Endothelial cell (in vitro differentiated cells): Measurements from ENCODE around the gene MISFA. TPM values are rescaled to one million over a fixed set of nuclear protein-coding genes. Genes with fewer than 3 reads are reported as not detected.
"Not testable (repeated sequence)": the region's sequence is repeated elsewhere in the genome, so short reads cannot be mapped to it uniquely, and the experiment has no call there.

ENCODE experiments used
- DNase-seq: peaks from one replicate; pipeline ENCODE4 v3.0.0; 2021; ENCODE audit warnings: low spot score
- H3K27ac Mint-ChIP-seq: one replicate; pipeline ENCODE4 v1.8.0; 2021; ENCODE audit warnings: mixed read lengths, inconsistent platforms; ENCODE audit not compliant: unreplicated experiment
- H3K27me3 Mint-ChIP-seq: one replicate; pipeline ENCODE4 v1.8.0; 2021; ENCODE audit warnings: mild to moderate bottlenecking, moderate library complexity, mixed read lengths, inconsistent platforms; ENCODE audit not compliant: unreplicated experiment
- H3K36me3 Mint-ChIP-seq: one replicate; pipeline ENCODE4 v1.8.0; 2021; ENCODE audit warnings: mild to moderate bottlenecking, low read depth, mixed read lengths, inconsistent platforms; ENCODE audit not compliant: unreplicated experiment
- H3K4me1 Mint-ChIP-seq: one replicate; pipeline ENCODE4 v1.8.0; 2021; ENCODE audit warnings: mild to moderate bottlenecking, mixed read lengths, inconsistent platforms; ENCODE audit not compliant: unreplicated experiment
- H3K4me3 Mint-ChIP-seq: one replicate; pipeline ENCODE4 v1.8.0; 2021; ENCODE audit warnings: mild to moderate bottlenecking, mixed read lengths, inconsistent platforms; ENCODE audit not compliant: unreplicated experiment
- H3K9me3 Mint-ChIP-seq: one replicate; pipeline ENCODE4 v1.8.0; 2021; ENCODE audit warnings: mixed read lengths, inconsistent platforms; ENCODE audit not compliant: unreplicated experiment
- total RNA-seq: library from RNA; stranded (reverse); fragmentation: NEBNext Ultra II Directional; extraction: Animal tissue kit (Norgen Biotek cat#: 25700); gene quantifications from one replicate; pipeline ENCODE4 v1.2.1, GENCODE V29; 2021; ENCODE audit not compliant: unreplicated experiment
- TF ChIP-seq, protein P1 (sequence below): fragments of 200-600 bp; sonication (generic); IDR thresholded peaks from one replicate; pipeline ENCODE4 v1.5.0; 2021; ENCODE audit warnings: antibody characterized with exemption; ENCODE audit not compliant: unreplicated experiment

MISFA gene
- total RNA-seq, 1 donor from 2014 or later = 2.8 TPM

DNA sequence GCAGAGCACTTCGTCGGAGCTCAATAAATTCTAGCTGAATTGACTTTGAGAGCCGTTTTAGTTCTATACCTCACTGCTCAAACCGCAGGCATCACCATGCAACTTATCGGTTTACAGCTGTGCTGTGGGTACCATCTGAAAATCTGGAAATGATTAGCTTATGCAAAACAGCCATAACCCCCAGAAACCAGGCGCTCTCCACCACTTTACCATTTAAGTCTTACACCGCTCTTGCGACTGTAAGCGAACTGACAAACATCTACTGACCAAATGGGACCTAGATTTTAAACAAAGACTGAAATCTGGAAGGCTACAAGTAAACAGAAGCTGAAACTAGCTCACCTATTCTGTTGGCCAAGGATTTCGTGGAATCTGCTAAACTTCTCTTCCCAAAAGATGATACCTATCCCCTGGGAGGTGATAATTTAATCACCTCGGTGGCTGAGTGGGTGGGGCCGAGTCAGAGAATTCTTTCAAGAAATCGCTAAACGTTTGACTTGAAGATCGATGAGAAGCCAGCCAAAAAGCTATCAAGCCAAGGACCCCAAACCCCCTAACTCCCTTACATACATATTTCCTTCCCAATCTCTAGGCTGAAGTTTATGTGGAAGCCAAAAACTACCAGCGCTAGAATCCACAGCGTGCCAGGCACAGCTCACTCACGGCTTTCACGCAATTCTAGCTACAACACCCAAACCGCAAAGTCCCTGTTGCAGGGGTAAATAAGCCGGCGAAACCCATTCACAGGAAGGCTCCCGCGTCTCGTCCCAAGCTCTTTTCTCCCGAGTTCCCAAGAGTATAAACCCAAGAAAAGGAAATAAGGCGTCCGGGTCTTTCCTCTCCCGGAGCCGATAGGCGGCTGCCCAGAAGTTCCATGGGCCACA, 33.9 kb downstream of the MISFA start:
- DNase-seq = no peak
- Mint-ChIP-seq H3K4me3 (peak overlapping the region; percentile 100), H3K9me3 (no peaks in the 10 kb centered on the region), H3K27me3 (peaks cover 7% of the 10 kb centered on the region), H3K36me3 (no peaks in the 10 kb centered on the region), H3K4me1 (peaks cover 10% of the 10 kb centered on the region), H3K27ac (peak overlapping the region; percentile 100)
- TF ChIP-seq, protein P1, sequence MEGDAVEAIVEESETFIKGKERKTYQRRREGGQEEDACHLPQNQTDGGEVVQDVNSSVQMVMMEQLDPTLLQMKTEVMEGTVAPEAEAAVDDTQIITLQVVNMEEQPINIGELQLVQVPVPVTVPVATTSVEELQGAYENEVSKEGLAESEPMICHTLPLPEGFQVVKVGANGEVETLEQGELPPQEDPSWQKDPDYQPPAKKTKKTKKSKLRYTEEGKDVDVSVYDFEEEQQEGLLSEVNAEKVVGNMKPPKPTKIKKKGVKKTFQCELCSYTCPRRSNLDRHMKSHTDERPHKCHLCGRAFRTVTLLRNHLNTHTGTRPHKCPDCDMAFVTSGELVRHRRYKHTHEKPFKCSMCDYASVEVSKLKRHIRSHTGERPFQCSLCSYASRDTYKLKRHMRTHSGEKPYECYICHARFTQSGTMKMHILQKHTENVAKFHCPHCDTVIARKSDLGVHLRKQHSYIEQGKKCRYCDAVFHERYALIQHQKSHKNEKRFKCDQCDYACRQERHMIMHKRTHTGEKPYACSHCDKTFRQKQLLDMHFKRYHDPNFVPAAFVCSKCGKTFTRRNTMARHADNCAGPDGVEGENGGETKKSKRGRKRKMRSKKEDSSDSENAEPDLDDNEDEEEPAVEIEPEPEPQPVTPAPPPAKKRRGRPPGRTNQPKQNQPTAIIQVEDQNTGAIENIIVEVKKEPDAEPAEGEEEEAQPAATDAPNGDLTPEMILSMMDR = no peak

DNA sequence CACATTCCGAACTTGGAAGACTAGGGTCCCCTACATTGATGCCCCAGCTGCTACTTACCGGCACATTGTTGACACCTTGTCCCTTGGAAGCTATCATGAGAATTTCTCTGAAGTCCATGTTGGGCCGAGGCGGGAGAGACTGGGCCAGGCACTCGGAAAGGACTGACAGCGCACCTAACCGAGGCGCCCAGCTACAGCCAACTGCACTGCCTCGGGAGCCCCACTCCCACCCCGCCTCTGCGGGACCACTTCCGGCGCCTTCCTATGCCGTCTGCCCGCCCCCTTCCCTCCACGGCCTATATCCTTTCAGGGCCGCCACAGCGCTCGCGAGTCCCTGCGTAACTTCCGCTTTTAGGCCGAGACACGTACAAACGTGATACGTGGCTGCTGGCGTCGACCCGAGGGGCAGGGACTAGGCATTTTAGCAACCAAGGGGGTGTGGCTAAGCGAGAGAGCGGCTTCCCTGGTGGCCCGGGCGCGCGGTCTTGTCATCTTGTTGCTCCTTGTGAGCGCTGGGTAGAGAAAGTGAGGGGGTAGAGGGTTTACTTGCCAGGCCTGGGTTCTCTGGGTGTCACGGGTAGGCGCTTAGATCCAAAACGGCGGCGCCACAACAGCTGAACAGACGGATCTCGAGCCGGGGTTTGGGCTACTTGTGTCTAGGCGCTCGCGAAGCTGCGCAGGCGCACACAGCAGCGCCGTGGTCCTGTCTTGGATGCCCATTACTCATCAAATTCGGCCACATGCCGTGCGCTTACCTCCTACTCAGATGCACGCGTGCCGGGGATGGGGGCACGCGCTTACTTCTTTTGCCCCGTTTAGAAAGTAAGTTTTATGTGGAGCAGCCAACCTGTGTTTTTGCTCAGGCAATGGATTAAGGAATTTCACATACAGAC, 34.8 kb downstream of the MISFA start, which contains the start of gene SPTY2D1:
SPTY2D1 (minus strand) TSS at position 203 of the 893 bp plus-strand sequence; CDS start at position 118, 85 bp downstream.
- peak within 1 kb of the TSS; percentile 100 for H3K4me3 Mint-ChIP-seq
- H3K27me3 Mint-ChIP-seq = peaks cover 7% of the 10 kb centered on the region
- no peaks in the 10 kb centered on the region for H3K36me3 Mint-ChIP-seq
- DNase-seq = peak; percentile 97
- TF ChIP-seq, protein P1 = no peak
- no peaks in the 10 kb centered on the region for H3K9me3 Mint-ChIP-seq
- peaks cover 10% of the 10 kb centered on the region for H3K4me1 Mint-ChIP-seq
- peak within 1 kb of the TSS; percentile 100 for H3K27ac Mint-ChIP-seq

DNA sequence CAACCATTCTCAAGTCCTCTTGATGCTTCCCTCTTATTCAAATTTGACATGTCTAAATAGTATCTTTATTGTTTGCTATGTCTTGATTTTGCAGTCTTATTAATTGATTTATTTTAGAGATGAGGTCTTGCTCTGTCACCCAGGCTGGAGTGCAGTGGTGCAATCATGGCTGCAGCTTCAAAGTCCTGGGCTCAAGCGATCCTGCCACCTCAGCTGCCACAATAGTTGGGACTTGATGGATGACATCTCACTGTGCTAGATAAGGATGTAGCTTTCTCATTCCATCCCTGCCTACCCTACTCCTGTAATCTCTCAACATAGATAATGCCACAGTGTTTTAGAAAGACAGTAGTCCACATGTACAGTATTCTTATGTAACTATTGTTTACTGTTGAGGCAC, 42.1 kb downstream of the MISFA start:
- no peak for DNase-seq
- Mint-ChIP-seq H3K4me3 (no peak overlapping the region), H3K36me3 (no peaks in the 10 kb centered on the region), H3K27ac (no peak overlapping the region), H3K4me1 (no peaks in the 10 kb centered on the region), H3K9me3 (no peaks in the 10 kb centered on the region), H3K27me3 (peaks cover 2% of the 10 kb centered on the region)
- TF ChIP-seq, protein P1 = no peak

DNA sequence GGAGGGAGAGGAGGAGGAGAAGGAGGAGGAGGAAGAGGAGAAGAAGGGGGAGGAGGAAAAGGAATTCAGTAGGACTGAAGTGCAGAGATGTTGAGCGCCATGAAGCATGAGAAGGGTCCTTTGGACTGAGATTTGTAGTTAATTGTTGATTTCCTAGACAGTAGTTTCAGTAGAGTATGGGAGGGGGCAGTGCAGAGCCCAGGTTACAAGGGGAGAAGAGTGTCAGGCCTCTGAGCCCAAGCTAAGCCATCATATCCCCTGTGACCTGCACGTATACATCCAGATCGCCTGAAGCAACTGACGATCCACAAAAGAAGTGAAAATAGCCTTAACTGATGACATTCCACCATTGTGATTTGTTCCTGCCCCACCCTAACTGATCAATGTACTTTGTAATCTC, 43.4 kb downstream of the MISFA start:
- not testable (repeated sequence) for H3K9me3 Mint-ChIP-seq, H3K27ac Mint-ChIP-seq, H3K36me3 Mint-ChIP-seq, H3K27me3 Mint-ChIP-seq, H3K4me1 Mint-ChIP-seq, DNase-seq, H3K4me3 Mint-ChIP-seq

DNA sequence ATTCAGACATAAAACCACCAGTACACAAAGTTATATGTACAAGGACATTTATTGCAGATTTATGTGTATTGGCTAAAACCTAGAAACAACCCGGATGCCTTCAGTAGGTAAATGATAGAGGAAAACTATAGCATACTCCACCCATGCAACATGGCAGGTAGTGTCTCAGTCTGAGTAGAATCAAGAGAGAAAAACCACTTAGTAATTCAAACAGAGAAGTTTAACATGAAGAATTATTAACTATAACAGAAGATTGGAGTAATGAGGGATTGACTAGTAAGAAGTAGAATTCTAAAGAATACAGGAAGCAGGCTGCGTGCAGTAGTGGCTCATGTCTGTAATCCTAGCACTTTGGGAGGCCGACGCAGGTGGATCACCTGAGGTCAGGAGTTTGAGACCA, 50.8 kb downstream of the MISFA start:
- H3K4me1 Mint-ChIP-seq = no peaks in the 10 kb centered on the region
- peaks cover 1% of the 10 kb centered on the region for H3K27me3 Mint-ChIP-seq
- no peak for DNase-seq
- no peaks in the 10 kb centered on the region for H3K36me3 Mint-ChIP-seq
- H3K9me3 Mint-ChIP-seq = no peaks in the 10 kb centered on the region
- TF ChIP-seq, protein P1 = no peak
- H3K27ac Mint-ChIP-seq = no peak overlapping the region
- H3K4me3 Mint-ChIP-seq = no peak overlapping the region
